Kidney epithelial cell (primary cell): ENCODE data around the gene DYRK2. TPM values are rescaled to one million over a fixed set of nuclear protein-coding genes. Genes with fewer than 3 reads are reported as not detected.
"Not testable (repeated sequence)": the region's sequence is repeated elsewhere in the genome, so short reads cannot be mapped to it uniquely, and the experiment has no call there.

Experiments used
- DNase-seq: peaks from one replicate; pipeline ENCODE4 v3.0.0-alpha.2; 2010; ENCODE audit warnings: low read depth
- H3K27me3 ChIP-seq: 2 replicates; pipeline ENCODE4 v1.6.0; 2011; ENCODE audit warnings: low read length; ENCODE audit not compliant: control insufficient read depth, insufficient read depth
- H3K36me3 ChIP-seq: 2 replicates; pipeline ENCODE4 v1.5.1; 2011; ENCODE audit warnings: low read length; ENCODE audit not compliant: control insufficient read depth, insufficient read depth
- H3K4me3 ChIP-seq: 2 replicates; pipeline ENCODE4 v1.5.1; 2011; ENCODE audit warnings: low read depth, mild to moderate bottlenecking, control low read depth, low read length
- CTCF ChIP-seq: IDR thresholded peaks from 2 replicates; pipeline ENCODE4 v1.5.1; 2011; ENCODE audit warnings: mild to moderate bottlenecking, moderate library complexity, low read length, control low read depth, inconsistent platforms; ENCODE audit not compliant: insufficient read depth, poor library complexity, severe bottlenecking
- total RNA-seq: library from RNA; depleted of rRNA; stranded (reverse); fragments of >200 nt; gene quantifications from 2 replicates; pipeline ENCODE4 v1.2.3, GENCODE V29; 2015

The DYRK2 gene
- total RNA-seq, 1 donor from 2014 or later, result 28.7 TPM

- H3K36me3 ChIP-seq, result no peaks in the 10 kb centered on the region
- H3K27me3 ChIP-seq, result no peaks in the 10 kb centered on the region
- TF ChIP-seq CTCF, result no peak
- DNase-seq, result no peak
- H3K4me3 ChIP-seq, result no peak overlapping the region
Measured at GRCh38 chr12:67667276-67668073, 18.9 kb downstream of the DYRK2 start.

GRCh38 chr12:67669217-67669933 lies 20.8 kb downstream of the DYRK2 start:
- Histone ChIP-seq H3K27me3 (no peaks in the 10 kb centered on the region), H3K4me3 (no peak overlapping the region), H3K36me3 (no peaks in the 10 kb centered on the region)
- no peak for DNase-seq
- no peak for TF ChIP-seq CTCF

- no peak for DNase-seq
- H3K36me3 ChIP-seq, result no peaks in the 10 kb centered on the region
- no peak overlapping the region for H3K4me3 ChIP-seq
- no peak for TF ChIP-seq CTCF
- H3K27me3 ChIP-seq, result no peaks in the 10 kb centered on the region
Measured at GRCh38 chr12:67669934-67670631, 21.5 kb downstream of the DYRK2 start.

GRCh38 chr12:67671419-67671818 lies 22.9 kb downstream of the DYRK2 start:
- no peak for TF ChIP-seq CTCF
- no peak for DNase-seq
- no peak overlapping the region for H3K4me3 ChIP-seq
- H3K36me3 ChIP-seq, result no peaks in the 10 kb centered on the region
- no peaks in the 10 kb centered on the region for H3K27me3 ChIP-seq

- H3K27me3 ChIP-seq, result no peaks in the 10 kb centered on the region
- no peaks in the 10 kb centered on the region for H3K36me3 ChIP-seq
- no peak for DNase-seq
- no peak overlapping the region for H3K4me3 ChIP-seq
- no peak for TF ChIP-seq CTCF
Measured at GRCh38 chr12:67671892-67672291, 23.3 kb downstream of the DYRK2 start.

- not testable (repeated sequence) for H3K36me3 ChIP-seq, H3K4me3 ChIP-seq, H3K27me3 ChIP-seq, DNase-seq
Measured at GRCh38 chr12:67672507-67672906, 24.0 kb downstream of the DYRK2 start.

- H3K36me3 ChIP-seq, DNase-seq, H3K27me3 ChIP-seq, H3K4me3 ChIP-seq: not testable (repeated sequence)
Measured at GRCh38 chr12:67673509-67673908, 25.0 kb downstream of the DYRK2 start.
